ENCODE data around the gene CARMIL1.
A peak's percentile ranks its signal among the peaks of the same experiment; 100 is the strongest.

- no peak for TF ChIP-seq TAF1 (IDR thresholded peaks at IDR 0.05; ENCODE audit: borderline replicate concordance, low read depth, low read length)
- TF ChIP-seq, protein P1, sequence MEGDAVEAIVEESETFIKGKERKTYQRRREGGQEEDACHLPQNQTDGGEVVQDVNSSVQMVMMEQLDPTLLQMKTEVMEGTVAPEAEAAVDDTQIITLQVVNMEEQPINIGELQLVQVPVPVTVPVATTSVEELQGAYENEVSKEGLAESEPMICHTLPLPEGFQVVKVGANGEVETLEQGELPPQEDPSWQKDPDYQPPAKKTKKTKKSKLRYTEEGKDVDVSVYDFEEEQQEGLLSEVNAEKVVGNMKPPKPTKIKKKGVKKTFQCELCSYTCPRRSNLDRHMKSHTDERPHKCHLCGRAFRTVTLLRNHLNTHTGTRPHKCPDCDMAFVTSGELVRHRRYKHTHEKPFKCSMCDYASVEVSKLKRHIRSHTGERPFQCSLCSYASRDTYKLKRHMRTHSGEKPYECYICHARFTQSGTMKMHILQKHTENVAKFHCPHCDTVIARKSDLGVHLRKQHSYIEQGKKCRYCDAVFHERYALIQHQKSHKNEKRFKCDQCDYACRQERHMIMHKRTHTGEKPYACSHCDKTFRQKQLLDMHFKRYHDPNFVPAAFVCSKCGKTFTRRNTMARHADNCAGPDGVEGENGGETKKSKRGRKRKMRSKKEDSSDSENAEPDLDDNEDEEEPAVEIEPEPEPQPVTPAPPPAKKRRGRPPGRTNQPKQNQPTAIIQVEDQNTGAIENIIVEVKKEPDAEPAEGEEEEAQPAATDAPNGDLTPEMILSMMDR (IDR thresholded peaks at IDR 0.05) = peak; percentile 26; the same call in 1 of the 2 replicates
- TF ChIP-seq YY1 (IDR thresholded peaks at IDR 0.05; ENCODE audit: low read depth) = no peak
- TF ChIP-seq, protein P2, sequence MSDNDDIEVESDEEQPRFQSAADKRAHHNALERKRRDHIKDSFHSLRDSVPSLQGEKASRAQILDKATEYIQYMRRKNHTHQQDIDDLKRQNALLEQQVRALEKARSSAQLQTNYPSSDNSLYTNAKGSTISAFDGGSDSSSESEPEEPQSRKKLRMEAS (IDR thresholded peaks at IDR 0.05; ENCODE audit: low read depth) = no peak
Observed at GRCh38 chr6:25472306-25472705, 193.1 kb downstream of the CARMIL1 start.
